ENCODE measurements around the gene TPO. TPM values are rescaled to one million over a fixed set of nuclear protein-coding genes. Genes with fewer than 3 reads are reported as not detected.

TPO gene
- polyA plus RNA-seq, 1 experiment, result not detected

GRCh38 chr2:1422716-1423285, 9.5 kb downstream of the TPO start:
- no peak for TF ChIP-seq CTCF (IDR thresholded peaks at IDR 0.05; ENCODE audit: insufficient read depth, low read depth, low read length)
- Histone ChIP-seq H3K27me3 (ENCODE audit: control insufficient read depth, insufficient read depth, low read length) (no peaks in the 10 kb centered on the region), H3K36me3 (ENCODE audit: control insufficient read depth, insufficient read depth, low read length) (no peaks in the 10 kb centered on the region), H3K4me3 (ENCODE audit: low read depth, low read length) (no peak overlapping the region)
- DNase-seq (ENCODE audit: low read depth), result no peak
- ChIA-PET CTCF (no interaction called here), POLR2A (no interaction called here)

- H3K36me3 ChIP-seq (ENCODE audit: control insufficient read depth, insufficient read depth, low read length), result no peaks in the 10 kb centered on the region
- POLR2A ChIA-PET, result no interaction called here
- CTCF ChIA-PET, result no interaction called here
Measured at GRCh38 chr2:1427086-1427485, 13.8 kb downstream of the TPO start.

DNA sequence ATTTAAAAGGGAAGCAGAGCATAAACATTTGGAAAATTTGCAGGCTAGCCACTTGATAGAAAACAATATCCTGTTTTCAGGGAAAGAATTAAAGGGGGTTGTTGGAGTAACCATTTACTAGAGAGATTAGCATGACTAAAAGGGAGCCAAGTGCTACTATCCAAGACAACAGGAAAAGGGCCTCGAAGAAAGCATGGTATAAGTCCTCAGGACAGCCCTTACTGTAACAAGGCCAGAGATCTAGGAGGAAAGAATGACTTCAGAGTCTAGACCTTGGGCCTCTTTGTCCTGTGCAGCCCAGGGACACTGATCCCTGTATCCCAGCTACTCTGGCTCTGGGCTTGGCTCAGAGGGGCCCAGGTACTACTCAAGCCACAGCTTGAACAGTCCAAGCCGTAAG, 16.6 kb downstream of the TPO start:
- CTCF ChIA-PET, result no interaction called here
- POLR2A ChIA-PET, result no interaction called here
- no peak for DNase-seq (ENCODE audit: low read depth)
- H3K27me3 ChIP-seq (ENCODE audit: control insufficient read depth, insufficient read depth, low read length), result no peaks in the 10 kb centered on the region
- no peaks in the 10 kb centered on the region for H3K36me3 ChIP-seq (ENCODE audit: control insufficient read depth, insufficient read depth, low read length)
- H3K4me3 ChIP-seq (ENCODE audit: low read depth, low read length), result no peak overlapping the region
- no peak for TF ChIP-seq CTCF (IDR thresholded peaks at IDR 0.05; ENCODE audit: insufficient read depth, low read depth, low read length)

More at GRCh38 chr2:1427086-1427485, 13.8 kb downstream of the TPO start:
- no peak for TF ChIP-seq CTCF (IDR thresholded peaks at IDR 0.05; ENCODE audit: insufficient read depth, low read depth, low read length)
- Histone ChIP-seq H3K27me3 (ENCODE audit: control insufficient read depth, insufficient read depth, low read length) (no peaks in the 10 kb centered on the region), H3K4me3 (ENCODE audit: low read depth, low read length) (no peak overlapping the region)
- DNase-seq (ENCODE audit: low read depth), result no peak

DNA sequence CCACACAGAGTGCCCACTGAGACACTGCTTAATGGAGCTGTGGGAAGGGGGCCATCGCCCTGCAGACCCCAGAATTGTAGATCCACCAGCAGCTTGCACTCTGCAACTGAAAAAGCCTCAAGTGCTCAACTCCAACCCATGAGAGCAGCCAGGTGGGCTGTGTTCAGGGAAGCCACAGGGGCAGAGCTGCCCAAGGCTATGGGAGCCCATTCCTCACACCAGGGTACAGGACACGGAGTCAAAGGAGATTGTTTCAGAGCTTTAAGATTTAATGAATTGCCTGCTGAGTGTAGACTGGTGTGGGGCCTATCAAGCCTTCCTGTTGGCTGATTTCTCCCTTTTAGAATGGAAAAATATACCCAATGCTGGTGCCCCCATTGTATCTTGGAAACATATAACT, 17.2 kb downstream of the TPO start:
- no peaks in the 10 kb centered on the region for H3K27me3 ChIP-seq (ENCODE audit: control insufficient read depth, insufficient read depth, low read length)
- no peak for TF ChIP-seq CTCF (IDR thresholded peaks at IDR 0.05; ENCODE audit: insufficient read depth, low read depth, low read length)
- H3K36me3 ChIP-seq (ENCODE audit: control insufficient read depth, insufficient read depth, low read length), result no peaks in the 10 kb centered on the region
- DNase-seq (ENCODE audit: low read depth), result no peak
- ChIA-PET POLR2A (no interaction called here), CTCF (no interaction called here)
- H3K4me3 ChIP-seq (ENCODE audit: low read depth, low read length), result no peak overlapping the region

- ChIA-PET CTCF (no interaction called here), POLR2A (no interaction called here)
- H3K4me3 ChIP-seq (ENCODE audit: low read depth, low read length), result no peak overlapping the region
- H3K27me3 ChIP-seq (ENCODE audit: control insufficient read depth, insufficient read depth, low read length), result no peaks in the 10 kb centered on the region
- no peaks in the 10 kb centered on the region for H3K36me3 ChIP-seq (ENCODE audit: control insufficient read depth, insufficient read depth, low read length)
- TF ChIP-seq CTCF (IDR thresholded peaks at IDR 0.05; ENCODE audit: insufficient read depth, low read depth, low read length), result no peak
- no peak for DNase-seq (ENCODE audit: low read depth)
Measured at GRCh38 chr2:1431886-1432400, 18.7 kb downstream of the TPO start.

All from BJ (cell line).